HG03060 (cell line): ENCODE data around the gene DPP3.
A peak's percentile ranks its signal among the peaks of the same experiment; 100 is the strongest.
"Not testable (repeated sequence)": the region's sequence is repeated elsewhere in the genome, so short reads cannot be mapped to it uniquely, and the experiment has no call there.

Source experiments
- ATAC-seq: cut with Tn5 transposase; IDR thresholded peaks from one replicate; pipeline ENCODE4 v1.9.1; 2021; ENCODE audit warnings: low read depth, moderate number of reproducible peaks; ENCODE audit not compliant: unreplicated experiment

Gene DPP3, protein sequence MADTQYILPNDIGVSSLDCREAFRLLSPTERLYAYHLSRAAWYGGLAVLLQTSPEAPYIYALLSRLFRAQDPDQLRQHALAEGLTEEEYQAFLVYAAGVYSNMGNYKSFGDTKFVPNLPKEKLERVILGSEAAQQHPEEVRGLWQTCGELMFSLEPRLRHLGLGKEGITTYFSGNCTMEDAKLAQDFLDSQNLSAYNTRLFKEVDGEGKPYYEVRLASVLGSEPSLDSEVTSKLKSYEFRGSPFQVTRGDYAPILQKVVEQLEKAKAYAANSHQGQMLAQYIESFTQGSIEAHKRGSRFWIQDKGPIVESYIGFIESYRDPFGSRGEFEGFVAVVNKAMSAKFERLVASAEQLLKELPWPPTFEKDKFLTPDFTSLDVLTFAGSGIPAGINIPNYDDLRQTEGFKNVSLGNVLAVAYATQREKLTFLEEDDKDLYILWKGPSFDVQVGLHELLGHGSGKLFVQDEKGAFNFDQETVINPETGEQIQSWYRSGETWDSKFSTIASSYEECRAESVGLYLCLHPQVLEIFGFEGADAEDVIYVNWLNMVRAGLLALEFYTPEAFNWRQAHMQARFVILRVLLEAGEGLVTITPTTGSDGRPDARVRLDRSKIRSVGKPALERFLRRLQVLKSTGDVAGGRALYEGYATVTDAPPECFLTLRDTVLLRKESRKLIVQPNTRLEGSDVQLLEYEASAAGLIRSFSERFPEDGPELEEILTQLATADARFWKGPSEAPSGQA

DNA sequence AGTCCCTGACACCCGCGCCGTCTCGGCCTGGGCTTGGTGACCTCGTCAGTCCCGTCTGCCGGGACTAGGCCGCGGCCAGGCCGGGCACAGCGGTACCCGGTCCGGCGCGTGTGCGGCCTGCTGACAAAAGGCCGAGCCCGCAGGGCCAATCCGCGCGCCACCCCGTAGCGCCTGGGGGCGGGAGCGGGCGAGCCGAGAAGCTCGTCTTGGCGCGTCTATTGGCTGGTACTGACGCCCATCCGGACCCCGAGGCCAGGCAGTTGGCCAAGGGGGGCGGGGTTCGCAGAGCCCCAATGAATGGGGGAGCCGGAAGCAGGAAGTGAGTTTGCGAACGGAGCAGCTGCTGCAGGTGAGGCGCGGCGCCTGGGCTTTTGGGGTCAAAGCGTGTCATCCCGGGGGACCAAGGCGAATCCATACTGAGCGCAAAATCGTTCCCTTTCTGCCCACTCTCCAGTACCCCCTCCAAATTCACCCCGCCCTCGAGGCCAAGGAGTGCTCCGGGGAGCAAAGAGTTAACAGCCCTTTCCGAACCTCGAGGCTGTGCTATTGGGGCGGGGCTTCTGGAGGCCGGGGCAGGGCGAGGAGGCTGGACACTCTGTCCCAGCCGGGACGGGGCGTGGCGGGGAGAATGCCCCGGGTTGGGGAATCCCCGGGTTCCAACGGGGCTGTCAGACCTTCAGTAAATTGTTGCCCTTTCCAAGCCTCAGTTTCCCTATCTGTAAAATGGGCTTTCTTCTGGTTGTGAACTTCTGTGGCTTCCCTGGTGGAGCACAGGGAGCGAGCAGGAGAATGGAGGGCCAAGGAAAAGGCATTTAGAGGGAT, at the start of gene DPP3:
DPP3 (plus strand) TSS at position 318 of the 822 bp plus-strand sequence. CDS start 1,767 bp downstream, outside the sequence.
- peak; percentile 81 for ATAC-seq

DNA sequence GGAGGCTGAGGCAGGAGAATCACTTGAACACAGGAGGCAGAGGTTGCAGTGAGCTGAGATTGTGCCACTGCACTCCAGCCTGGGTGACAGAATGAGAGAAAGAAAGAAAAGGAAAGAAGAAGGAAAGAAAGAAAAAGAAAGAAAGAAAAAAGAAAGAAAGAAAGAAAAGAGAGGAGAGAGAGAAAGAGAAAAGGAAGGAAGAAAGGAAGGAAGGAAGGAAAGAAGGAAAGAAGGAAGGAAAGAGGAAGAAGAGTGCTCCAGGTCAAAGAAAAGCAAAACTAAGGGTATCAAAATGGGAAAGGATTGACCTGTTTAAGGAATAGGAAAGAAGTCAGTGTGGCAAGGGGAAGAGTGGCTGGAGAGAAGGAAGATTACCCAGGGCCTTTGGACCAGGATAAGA, 48.9 kb upstream of the DPP3 start:
- ATAC-seq: not testable (repeated sequence)

DNA sequence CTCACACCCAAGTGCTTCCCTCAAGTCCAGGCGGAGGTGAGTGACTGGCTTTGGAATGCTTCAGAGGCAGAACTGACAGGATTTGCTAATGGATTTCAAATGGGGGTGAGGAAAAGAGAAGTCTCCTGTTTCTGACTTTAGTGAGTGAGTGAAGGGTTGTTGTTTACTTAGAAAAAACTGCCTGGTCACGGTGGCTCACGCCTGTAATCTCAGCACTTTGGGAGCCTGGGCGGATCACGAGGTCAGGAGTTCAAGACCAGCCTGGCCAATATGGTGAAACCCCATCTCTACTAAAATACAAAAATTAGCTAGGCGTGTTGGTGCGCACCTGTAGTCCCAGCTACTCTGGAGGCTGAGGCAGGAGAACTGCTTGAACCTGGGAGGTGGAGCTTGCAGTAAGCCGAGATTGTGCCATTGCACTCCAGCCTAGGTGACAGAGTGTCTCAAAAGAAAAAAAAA, 48.3 kb upstream of the DPP3 start:
- not testable (repeated sequence) for ATAC-seq

DNA sequence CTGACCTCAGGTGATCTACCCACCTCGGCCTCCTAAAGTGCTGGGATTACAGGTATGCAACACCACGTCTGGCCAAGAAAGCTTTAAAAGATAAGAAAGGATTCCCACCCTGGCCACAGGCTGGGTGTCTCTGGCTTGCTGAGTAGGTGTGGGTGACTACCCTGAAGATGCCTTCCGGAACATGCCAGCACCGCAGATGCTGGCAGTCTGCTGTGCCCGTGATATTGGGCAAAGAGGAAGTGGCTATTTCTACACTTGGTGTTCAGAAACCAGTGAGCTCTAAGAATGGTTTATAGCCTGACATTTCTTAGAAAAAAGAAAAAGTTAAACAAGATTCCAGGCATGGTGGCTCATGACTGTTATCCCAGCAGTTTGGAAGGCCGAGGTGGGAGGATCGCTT, 47.6 kb upstream of the DPP3 start:
- ATAC-seq: no peak

DNA sequence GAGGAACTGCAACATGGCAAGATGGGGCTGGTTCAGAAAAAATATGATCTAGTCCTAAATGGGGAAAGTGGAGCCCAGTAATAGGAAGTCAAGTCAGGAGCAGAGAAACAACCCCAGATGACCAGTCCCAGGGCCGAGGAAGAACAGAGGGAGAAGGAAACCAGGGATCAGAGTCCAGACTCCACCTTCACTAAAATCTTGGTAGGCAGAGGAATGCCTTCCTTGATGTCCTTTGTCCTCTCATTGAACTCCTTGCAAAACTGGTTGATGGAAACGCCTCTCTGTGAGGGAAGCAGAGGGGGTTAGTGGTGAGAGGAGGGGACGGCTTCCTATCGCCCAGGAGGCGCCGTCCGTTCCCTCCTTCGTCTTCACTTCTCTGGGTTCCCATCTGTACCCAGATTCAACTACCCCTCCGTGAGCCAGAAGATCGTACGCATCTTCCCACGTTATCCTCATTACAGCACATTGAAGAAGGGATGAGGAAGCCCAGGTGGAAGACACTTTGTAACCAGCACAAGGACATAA, 42.2 kb upstream of the DPP3 start:
- no peak for ATAC-seq

DNA sequence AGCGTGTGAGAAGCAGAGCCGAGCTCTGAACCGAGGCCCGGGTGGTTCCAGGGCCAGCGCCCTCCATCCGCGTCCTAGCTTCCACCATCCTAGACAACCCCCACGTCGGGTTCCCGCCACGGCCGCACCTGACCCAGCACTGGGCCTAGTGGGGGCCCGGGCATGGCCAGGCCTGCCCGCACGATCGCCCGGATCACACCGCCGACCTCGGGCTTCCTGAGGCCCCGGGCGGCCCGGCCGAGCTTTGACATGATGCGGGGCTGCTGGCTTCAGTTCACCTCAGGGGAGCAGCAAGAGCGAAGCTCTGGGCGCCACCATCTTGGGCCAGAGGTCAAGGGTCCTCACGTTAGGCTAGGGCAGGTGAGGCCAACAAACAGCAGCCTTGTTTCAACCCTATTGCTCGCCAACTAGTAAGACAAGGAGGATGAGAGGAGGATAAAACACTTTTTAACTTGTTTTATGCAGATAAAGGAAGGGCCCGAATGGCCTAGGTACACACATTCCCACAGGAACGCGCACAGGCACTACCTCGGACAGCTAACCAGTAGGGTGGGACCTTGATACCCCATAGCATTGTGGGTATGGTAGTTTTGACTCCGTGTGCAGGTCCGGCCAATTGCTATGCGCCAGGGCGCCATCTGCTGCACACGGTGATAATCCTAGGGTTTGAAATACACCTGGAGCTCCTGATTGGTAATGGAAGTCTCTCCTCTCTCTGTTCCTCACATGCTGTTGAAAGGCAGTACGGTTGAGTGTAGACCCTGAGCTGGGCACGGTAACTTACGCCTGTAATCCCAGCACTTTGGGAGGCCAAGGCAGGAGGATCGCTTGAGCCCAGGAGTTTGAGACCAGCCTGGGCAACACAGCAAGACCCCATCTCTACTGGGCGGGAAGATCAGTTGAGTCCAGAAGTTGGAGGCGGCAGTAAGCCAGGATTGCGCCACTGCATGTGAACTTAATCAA, 41.4 kb upstream of the DPP3 start, which contains the start of gene MRPL11:
MRPL11 (minus strand) TSS at position 345 of the 963 bp plus-strand sequence; CDS start at position 251, 94 bp downstream.
- peak; percentile 69 for ATAC-seq

DNA sequence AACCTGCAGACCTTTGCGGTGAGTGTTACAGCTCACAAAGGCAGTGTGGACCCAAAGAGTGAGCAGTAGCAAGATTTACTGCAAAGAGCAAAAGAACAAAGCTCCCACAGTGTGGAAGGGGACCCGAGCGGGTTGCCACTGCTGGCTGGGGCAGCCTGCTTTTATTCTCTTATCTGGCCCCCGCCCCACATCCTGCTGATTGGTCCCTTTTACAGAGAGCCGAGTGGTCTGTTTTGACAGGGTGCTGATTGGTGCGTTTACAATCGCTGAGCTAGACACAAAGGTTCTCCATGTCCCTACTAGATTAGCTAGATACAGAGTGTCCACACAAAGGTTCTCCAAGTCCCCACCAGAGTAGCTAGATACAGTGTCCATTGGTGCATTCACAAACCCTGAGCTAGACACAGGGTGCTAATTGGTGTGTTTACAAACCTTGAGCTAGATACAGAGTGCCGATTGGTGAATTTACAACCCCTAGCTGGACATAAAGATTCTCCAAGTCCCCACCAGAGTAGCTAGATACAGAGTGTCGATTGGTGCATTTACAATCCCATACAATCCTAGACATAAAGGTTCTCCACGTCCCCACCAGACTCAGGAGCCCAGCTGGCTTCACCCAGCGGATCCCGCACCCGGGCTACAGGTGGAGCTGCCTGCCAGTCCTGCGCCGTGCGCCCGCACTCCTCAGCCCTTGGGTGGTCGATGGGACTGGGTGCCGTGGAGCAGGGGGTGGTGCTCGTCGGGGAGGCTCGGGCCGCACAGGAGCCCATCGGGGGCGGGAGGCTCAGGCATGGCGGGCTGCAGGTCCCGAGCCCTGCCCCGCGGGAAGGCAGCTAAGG, 39.9 kb upstream of the DPP3 start:
- ATAC-seq: not testable (repeated sequence)

DNA sequence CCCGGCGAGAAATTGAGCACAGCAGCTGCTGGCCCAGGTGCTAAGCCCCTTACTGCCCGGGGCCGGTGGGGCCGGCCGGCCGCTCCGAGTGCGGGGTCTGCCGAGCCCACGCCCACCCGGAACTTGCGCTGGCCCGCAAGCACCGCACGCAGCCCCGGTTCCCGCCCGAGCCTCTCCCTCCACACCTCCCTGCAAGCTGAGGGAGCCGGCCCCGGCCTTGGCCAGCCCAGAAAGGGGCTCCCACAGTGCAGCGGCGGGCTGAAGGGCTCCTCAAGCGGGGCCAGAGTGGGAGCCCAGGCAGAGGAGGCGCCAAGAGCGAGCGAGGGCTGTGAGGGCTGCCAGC, 39.3 kb upstream of the DPP3 start:
- ATAC-seq: not testable (repeated sequence)

DNA sequence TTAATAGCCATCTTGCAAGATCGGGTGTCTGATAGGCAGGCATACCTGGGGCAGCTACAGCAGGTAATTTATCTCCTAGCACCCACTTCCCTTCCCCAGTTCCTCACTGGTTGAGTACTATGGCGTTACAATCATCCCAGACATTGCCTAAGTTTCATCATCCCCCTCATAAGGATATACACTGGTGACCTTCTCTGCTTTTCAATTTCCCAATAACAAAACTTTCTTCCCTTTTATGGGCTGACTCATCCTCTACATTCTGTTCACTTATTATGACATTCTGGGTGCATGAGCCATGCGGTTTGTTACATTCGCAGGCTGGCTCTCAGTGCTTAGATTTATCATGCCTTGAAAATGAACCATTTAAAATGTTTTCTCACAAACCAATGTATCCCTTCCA, 36.6 kb upstream of the DPP3 start:
- no peak for ATAC-seq

DNA sequence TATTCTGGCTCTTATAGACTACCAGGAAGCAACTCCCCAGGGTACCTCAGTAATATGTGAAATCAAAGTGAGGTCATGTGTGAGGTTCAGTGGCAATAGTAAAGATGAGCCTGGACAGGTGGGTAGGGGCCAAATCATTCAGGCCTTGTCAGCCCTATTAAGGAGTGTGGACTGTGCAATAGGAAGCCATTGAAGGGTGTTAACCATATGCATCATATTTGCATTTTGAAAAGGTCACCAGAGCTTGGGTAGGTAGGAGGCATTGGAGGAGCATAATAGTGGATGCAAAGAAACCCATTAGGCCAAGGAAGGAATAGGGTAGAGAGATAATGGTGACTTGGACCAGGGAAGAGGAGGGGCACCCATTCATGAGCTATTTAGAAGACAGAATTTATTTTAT, 33.2 kb upstream of the DPP3 start:
- no peak for ATAC-seq

DNA sequence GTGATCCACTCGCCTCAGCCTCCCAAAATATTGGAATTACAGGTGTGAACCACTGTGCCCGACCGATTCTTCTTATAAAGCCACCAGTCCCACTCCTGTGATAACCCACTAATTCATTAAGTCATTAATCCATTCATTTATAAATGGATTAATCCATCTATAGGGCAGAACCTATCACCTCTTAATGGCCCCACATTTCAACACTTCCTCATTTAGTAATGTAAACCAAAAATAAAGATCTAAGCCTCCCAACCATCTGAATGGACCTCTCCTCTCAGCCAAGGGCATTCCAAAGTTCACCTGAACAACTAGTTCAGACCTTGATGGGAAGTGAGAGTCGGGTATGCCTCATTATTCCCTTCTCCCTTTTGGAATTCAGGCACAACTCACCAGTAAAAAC, 31.7 kb upstream of the DPP3 start:
- no peak for ATAC-seq

DNA sequence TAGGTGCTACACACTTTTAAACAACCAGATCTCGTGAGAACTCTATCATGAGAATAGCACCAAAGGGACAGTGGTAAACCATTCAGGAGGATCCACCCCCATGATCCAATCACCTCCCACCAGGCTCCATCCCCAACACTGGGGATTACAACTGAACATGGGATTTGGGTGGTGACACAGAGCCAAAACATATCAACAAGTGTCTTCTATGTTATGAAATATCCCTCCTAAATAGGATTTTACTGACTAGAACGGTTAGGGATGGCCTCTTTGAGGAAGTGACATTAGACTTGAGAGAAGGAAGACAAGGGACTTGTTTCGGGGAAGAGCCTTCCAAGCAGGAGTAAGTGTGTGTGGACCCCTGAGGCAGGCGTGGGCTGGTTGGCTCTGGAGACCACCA, 29.7 kb upstream of the DPP3 start:
- ATAC-seq: no peak

DNA sequence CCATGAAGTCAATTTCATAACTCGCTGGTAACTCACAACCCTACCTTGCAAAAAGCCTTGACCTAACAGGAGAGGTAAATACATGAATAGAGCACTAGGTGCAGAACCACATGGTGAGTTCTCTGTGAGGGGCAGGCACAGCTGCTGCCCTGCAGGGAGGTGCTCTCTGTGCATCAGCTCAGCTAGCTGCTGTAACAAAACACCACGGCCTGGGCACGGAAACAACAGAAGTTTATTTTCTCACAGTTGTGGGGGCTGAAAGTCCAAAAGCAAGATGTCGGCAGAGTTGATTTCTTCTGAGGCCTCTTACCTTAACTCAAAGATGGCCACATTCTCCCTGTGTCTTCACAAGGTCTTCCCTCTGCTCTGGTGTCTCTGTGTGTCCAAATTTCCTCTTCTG, 28.6 kb upstream of the DPP3 start:
- ATAC-seq: no peak

DNA sequence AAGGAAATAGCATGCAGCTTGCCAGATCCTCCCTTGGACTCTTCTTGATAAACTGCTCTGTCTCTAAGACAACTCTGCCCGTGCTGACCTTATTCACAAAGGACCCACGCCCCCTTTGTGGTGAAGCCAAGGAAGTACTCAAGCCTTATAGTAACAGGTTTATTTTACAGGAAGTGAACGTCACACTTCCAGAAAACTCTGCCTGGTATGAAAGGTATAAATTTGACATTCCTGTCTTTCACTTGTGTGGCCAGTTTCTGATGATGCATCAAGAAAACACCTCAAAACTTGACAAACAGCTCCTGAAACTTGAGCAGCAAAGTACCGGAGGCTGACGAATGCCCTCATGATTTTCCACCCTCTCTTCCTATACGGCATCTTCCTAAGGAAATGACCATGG, 26.0 kb upstream of the DPP3 start:
- no peak for ATAC-seq

DNA sequence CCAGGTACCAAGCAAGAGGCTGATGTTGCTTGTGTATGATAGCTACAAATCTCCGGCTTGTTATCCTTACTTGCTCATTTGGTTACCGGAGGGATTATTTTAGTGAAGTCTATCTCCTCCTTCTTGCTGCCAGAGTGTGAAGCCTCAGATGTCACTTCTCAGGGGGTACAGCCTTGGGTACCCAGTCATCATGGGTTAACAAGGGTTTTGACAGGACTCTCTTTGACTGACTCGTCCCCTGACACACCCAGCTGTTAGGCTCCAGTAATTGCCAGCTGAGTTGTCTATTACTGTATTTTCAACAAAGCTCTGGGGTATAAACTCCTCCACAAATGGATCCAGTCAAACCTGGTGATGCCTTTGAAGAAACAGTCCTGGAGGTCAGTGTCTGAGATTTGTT, 25.4 kb upstream of the DPP3 start:
- ATAC-seq: no peak

DNA sequence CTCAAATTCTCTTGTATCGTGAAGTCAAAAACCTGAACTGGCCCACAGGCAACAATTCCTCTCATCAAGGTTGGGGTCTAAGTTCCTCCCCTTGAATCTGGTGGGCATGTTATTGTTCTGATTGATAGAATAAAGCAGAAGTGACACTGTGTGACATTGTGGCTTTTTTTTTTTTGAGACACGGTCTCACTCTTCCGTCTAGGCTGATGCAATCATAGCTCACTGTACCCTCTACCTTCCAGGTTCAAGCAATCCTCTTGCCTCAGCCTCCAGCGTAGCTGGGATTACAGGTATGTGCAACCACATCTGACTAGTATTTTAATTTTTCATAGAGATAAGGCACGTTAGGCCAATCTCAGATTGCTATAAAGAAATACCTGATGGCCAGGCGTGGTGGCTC, 22.4 kb upstream of the DPP3 start:
- no peak for ATAC-seq

DNA sequence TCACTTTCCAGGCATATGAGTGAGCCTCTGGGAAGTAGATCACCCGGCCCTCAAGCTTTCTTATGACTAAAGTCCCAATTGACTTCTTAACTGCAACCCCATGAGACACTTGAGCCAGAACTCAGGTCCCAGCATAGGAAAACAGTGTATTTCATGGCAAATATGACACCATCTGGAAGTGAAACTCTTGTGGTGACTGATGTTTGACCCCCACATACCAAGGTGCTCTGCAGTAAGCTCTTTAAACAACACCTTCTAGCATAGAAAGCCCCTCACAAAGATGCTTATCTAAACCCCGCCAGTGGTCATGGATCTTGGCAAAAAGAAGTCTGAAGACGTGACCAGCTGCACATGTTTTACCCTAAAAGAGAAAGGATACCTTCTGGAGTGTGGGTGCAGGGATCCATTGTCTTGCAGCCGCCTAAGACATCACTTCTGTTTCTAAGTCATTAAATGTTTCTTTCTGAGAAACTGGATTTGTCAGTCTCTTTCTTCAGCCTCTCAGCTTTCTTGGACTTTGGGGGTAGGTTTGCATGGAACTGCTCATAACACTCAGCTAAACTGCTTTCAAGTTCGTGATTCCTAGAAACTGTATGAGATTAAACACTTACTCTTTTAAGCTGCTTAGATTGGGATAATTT, 21.0 kb upstream of the DPP3 start:
- no peak for ATAC-seq

DNA sequence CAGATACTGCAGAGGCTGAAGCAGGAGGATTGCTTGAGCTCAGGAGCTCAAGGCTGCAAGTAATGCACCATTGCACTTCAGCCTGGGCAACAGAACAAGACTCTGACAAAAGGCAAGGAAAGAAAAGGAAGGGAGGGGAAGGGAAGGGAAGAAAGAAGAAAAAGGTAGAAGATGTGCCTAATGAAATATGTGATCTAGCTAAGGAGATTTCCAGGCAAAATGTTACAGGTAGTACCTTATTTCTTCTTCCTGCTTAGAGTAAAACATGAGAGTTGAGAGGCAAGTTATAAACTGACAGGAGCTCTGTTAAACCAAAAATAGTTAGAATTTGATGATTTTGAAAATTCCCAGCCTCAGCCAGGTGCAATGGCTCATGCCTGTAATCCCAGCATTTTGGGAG, 18.2 kb upstream of the DPP3 start:
- no peak for ATAC-seq
